Measurements from ENCODE around the gene PSME1. TPM values are rescaled to one million over a fixed set of nuclear protein-coding genes. Genes with fewer than 3 reads are reported as not detected.

Gene PSME1
- total and polyA plus RNA-seq, 2 donors (not counting 3 experiments of a cell fraction or from before 2014, with no cell fraction given): 98.1 to 135 TPM

DNA sequence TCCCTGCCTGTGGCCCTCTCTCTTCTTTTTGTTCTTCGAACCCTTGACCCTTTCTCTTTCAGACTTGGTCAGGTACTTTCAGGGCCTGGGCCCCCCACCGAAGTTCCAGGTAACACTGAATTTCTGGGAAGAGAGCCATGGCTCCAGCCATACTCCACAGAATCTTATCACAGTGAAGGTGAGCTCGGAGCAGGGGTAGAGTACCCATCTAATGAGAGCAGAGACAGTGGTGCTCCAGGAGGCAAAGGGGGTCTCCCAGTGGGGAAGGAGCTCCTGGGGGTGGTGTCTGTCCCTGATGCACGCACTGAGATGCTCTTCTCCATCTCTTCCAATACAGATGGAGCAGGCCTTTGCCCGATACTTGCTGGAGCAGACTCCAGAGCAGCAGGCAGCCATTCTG is 29.8 kb downstream of the PSME1 start:
- Histone ChIP-seq H3K27me3 (ENCODE audit: control insufficient read depth in 2 of 2, insufficient read depth in 2 of 2, low read length in 2 of 2) (no peaks in the 10 kb centered on the region), H3K36me3 (ENCODE audit: control insufficient read depth in 2 of 2, extremely low read depth in 1 of 2, insufficient read depth in 2 of 2, low read length in 2 of 2) (peaks cover 17 to 37% of the 10 kb centered on the region in 2 experiments), H2AFZ (ENCODE audit: low read depth, low read length) (no peak overlapping the region), H3K27ac (ENCODE audit: insufficient read depth, low read depth, low read length) (no peak overlapping the region), H3K79me2 (ENCODE audit: control insufficient read depth, insufficient read depth, low read length) (peaks cover 9% of the 10 kb centered on the region), H3K4me3 (replicated peaks in 1 of 3; ENCODE audit: insufficient read depth in 1 of 3, low read depth in 1 of 3, low read length in 3 of 3) (no peak overlapping the region), H3K9me1 (replicated peaks; ENCODE audit: control insufficient read depth, extremely low read depth, insufficient read depth, low read length) (no peaks in the 10 kb centered on the region), H3K4me2 (ENCODE audit: insufficient read depth, low read length) (no peak overlapping the region), H3K4me1 (ENCODE audit: control insufficient read depth, extremely low read depth, insufficient read depth, low read length) (peaks cover 14% of the 10 kb centered on the region), H3K9me3 (replicated peaks; ENCODE audit: control insufficient read depth, insufficient read depth, low read length) (no peaks in the 10 kb centered on the region), H3K9ac (replicated peaks; ENCODE audit: extremely low read depth, insufficient read depth, low read length) (no peak overlapping the region), H4K20me1 (replicated peaks; ENCODE audit: control insufficient read depth, extremely low read depth, insufficient read depth, low read length) (no peaks in the 10 kb centered on the region)
- intact Hi-C loops (cut with micrococcal nuclease): no loop called here
- ChIA-PET CTCF (no interaction called here), POLR2A (interaction anchor here (1.2 kb wide), 1 partner anchor 21 kb away, joined by 3 read pairs; no protein-coding TSS in a partner anchor)
- TF ChIP-seq FOS (IDR thresholded peaks at IDR 0.05; ENCODE audit: borderline replicate concordance, insufficient read depth, low read length) (no peak), EZH2 (IDR thresholded peaks at IDR 0.05; ENCODE audit: borderline replicate concordance, low read depth, low read length, severe bottlenecking) (no peak), GATA2 (IDR thresholded peaks at IDR 0.05; ENCODE audit: insufficient read depth, insufficient read length, low read depth, low read length) (no peak), POLR2A (IDR thresholded peaks at IDR 0.05; ENCODE audit: low read depth, low read length) (no peak), JUN (IDR thresholded peaks at IDR 0.05; ENCODE audit: borderline replicate concordance, insufficient read depth, insufficient read length, low read depth) (no peak), MYC (IDR thresholded peaks at IDR 0.05; ENCODE audit: low read depth, low read length) (no peak), POLR2AphosphoS5 (IDR thresholded peaks at IDR 0.05; ENCODE audit: insufficient read depth, low read depth, low read length) (no peak)
- TF ChIP-seq, protein P1, sequence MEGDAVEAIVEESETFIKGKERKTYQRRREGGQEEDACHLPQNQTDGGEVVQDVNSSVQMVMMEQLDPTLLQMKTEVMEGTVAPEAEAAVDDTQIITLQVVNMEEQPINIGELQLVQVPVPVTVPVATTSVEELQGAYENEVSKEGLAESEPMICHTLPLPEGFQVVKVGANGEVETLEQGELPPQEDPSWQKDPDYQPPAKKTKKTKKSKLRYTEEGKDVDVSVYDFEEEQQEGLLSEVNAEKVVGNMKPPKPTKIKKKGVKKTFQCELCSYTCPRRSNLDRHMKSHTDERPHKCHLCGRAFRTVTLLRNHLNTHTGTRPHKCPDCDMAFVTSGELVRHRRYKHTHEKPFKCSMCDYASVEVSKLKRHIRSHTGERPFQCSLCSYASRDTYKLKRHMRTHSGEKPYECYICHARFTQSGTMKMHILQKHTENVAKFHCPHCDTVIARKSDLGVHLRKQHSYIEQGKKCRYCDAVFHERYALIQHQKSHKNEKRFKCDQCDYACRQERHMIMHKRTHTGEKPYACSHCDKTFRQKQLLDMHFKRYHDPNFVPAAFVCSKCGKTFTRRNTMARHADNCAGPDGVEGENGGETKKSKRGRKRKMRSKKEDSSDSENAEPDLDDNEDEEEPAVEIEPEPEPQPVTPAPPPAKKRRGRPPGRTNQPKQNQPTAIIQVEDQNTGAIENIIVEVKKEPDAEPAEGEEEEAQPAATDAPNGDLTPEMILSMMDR (IDR thresholded peaks at IDR 0.05; ENCODE audit: extremely low read depth in 1 of 2, insufficient read depth in 1 of 2, low read depth in 1 of 2, low read length in 2 of 2): no peak
- TF ChIP-seq, protein P2, sequence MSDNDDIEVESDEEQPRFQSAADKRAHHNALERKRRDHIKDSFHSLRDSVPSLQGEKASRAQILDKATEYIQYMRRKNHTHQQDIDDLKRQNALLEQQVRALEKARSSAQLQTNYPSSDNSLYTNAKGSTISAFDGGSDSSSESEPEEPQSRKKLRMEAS (IDR thresholded peaks at IDR 0.05; ENCODE audit: insufficient read depth, insufficient read length): no peak
- BruUV-seq (replicated peaks): no TSS peak
- DNase-seq (ENCODE audit: low read depth, low spot score) (no peak), FAIRE-seq (no peak)
- dilution Hi-C loops (cut with MboI; ENCODE audit: extremely low pct_ligation_motif_present, low sequenced_read_pairs): no loop called here

All from endothelial cell of umbilical vein (primary cell).